Measurements from ENCODE around the gene DNPH1.

Gene DNPH1

DNA sequence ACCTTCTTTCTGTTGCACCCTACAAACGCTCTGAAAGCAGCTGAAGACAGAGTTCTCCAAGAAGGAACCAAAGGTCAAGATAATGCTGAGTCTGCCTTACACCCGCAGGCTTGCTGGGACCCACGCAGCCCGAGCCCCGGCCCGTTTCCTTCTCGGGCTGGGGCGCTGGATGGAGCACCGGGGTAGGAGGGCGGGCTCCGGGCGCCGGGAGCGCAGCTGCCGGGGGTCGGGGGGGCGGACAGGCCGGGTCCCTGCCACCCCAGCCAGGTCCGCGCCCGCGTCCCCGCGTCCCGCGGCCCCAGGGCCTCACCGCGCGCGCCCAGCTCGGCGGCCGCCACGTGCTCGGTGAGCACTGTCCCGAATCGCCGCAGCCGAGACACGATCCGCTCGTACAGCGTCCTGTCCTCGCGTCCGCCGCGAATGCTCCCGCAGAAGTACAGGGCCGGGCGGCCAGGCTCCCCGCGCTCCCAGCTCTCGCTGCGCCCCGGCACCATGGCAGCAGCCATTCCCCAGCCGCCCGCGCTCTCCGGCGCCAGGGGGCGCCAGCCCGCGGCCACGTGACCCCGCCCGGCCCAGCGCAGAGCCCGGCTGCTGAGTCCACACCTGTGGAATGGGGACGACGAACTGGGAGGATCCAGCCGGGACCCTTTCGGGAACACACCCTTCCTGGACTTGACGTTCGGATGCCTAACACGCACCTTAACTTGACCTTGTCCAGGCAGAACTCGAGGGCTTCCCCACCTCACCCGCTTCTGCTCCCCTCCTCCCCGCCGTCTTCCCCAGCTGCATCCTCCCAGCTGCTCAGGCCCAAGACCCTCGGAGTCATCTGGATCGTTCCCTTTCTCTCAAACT lies at the start of gene DNPH1:
Gene DNPH1 (minus strand): TSS at position 531 of the 852 bp plus-strand sequence. CDS start 25 bp downstream, at position 506.
- Mint-ChIP-seq H3K36me3 (peaks cover 21% of the 10 kb centered on the region), H3K4me1 (peaks cover 30% of the 10 kb centered on the region), H3K27ac (peak within 1 kb of the TSS; percentile 93), H3K4me3 (peak within 1 kb of the TSS; percentile 87), H3K9me3 (no peaks in the 10 kb centered on the region)
- ATAC-seq (peak; percentile 89), DNase-seq (ENCODE audit: low spot score in 2 of 2) (peak; percentile 87 to 92)

DNA sequence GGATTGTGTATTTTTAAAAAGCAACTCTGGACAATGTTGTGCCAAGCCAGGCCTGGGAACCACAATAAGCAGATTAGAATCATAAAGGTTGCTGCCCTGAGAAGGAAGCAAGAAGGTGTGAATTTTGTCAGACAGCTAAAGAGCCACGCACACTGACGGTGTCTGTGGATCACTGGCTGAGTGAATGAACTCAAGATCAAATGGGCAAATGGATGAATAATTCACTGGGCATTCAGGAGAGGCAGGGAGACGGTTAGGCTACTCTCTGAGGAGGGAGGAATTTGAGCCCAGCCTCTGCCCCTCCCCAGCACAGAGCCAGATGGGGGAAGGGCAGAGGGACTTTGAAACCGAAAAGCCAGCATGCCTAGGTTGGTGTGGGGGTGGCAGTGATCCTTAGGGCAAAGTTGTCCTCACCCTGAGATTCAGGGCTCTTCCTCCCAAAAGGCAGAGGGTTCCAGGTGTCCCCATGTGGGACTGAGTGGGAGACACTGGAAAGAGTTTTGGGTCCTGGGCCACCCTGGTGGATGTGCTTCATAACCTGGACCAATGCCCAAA lies 49.3 kb upstream of the DNPH1 start:
- H3K4me3 Mint-ChIP-seq = no peak overlapping the region
- H3K9me3 Mint-ChIP-seq = no peaks in the 10 kb centered on the region
- H3K36me3 Mint-ChIP-seq = no peaks in the 10 kb centered on the region
- DNase-seq (ENCODE audit: low spot score in 2 of 2) = no peak
- no peak for ATAC-seq
- H3K27ac Mint-ChIP-seq = peak overlapping the region; percentile 36
- peaks cover 26% of the 10 kb centered on the region for H3K4me1 Mint-ChIP-seq

DNA sequence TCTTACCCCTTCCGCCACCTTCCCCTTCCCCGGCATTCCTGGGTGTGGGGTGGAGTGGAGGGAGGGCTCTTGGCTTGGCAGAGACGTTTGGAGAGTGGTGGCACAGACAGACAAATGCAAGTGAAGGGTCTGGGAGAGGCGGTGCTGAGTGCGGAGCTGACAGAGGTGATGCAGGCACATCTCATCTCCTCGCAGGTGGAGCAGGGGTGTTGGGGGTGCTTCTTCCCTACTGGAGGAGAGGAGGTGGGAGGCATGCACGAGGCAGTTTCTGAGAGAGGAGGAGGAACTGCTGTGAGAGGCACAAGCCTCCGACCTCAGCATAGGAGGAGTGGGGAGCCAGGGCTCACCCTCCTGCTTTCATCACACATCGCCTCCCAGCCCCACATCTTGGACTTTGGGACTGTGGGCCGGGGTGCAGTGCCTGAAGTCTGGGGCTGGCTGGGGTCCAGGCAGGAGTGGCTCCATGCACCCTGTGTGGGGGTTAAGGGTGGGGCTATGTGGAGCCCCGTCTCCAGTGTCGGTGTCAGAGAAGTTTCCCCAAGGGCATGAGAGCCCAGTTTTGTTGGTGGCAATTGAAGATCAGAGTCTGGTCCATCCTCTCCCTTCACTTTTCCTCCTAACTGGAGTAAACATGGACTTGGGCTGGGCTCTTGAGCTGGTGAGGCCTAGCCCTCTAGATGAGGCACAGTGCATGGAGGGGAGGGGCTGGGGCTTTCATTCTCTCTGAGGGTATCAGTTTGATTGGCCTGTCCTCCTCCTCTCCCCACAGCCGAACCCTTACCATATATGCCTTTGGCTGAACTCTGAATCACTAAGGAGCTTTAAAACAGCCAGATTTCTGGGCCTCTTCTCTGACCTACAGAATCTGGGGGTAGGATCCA lies 48.6 kb upstream of the DNPH1 start:
- ATAC-seq (peak; percentile 33), DNase-seq (ENCODE audit: low spot score in 2 of 2) (no peak)
- Mint-ChIP-seq H3K4me3 (no peak overlapping the region), H3K27ac (peak overlapping the region; percentile 36), H3K36me3 (no peaks in the 10 kb centered on the region), H3K9me3 (no peaks in the 10 kb centered on the region), H3K4me1 (peaks cover 26% of the 10 kb centered on the region)

DNA sequence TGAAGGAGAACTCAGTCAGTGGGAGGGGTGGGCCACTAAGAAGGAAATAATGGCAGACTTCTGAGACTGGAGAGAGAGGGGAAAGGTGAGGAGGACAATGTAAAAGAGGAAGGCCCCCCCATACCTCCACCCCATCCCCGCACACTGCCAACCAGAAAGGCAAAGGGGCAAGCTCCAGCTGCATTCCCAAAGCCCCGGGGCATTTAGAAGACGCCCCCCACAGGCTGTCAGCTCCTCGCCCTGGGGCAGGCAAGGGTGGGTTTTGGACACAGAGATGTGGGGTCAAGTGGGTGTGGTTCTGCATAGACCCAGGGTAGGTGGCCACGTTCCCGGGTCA lies 48.0 kb upstream of the DNPH1 start:
- ATAC-seq (no peak), DNase-seq (ENCODE audit: low spot score in 2 of 2) (no peak)
- Mint-ChIP-seq H3K4me1 (peaks cover 26% of the 10 kb centered on the region), H3K4me3 (no peak overlapping the region), H3K9me3 (no peaks in the 10 kb centered on the region), H3K27ac (peak overlapping the region; percentile 81), H3K36me3 (no peaks in the 10 kb centered on the region)

DNA sequence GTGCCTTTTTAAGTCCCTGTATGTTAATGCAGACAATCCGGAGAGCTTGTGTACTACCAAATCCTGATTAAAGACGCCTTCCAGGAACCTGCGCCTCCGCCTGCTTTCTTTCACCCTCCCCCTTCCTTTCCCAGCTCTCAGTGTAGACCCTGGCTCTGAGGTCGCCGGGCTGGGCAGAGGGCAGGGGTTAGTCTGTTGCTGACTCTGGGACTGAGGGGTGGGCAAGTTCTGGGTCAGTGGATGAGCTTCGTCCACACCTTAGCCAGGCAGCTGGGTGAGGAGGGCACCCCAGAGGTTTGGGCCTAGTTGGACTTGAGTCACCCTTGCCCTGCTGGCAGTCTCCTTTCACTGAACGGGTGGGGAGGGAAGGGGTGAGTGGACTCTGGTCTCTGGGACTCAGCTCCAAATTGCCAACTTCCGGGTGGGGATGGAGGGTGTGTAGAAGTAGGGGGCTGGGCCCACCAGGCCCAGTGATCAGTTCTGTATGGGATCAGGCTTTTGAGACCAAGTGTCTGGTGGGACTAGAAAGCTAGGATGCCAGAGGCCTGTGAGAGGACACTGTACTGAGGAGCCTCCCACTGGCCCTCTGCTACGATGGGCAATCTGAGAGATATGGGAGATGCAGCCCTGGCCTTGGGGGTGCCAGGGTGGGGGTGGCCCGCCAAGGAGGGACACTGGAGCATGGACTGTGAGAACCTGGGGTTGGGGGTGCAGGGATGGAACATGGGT lies 47.5 kb upstream of the DNPH1 start:
- Mint-ChIP-seq H3K4me3 (peak overlapping the region; percentile 72), H3K36me3 (no peaks in the 10 kb centered on the region)
- ATAC-seq = no peak

GRCh38 chr6:43275801-43276576 lies 46.7 kb upstream of the DNPH1 start:
- H3K9me3 Mint-ChIP-seq = no peaks in the 10 kb centered on the region
- H3K27ac Mint-ChIP-seq = peak overlapping the region; percentile 81
- ATAC-seq (peak; percentile 50), DNase-seq (ENCODE audit: low spot score in 2 of 2) (no peak)
- peak overlapping the region; percentile 72 for H3K4me3 Mint-ChIP-seq
- peaks cover 26% of the 10 kb centered on the region for H3K4me1 Mint-ChIP-seq
- no peaks in the 10 kb centered on the region for H3K36me3 Mint-ChIP-seq

More for the DNA sequence above, 47.5 kb upstream of the DNPH1 start:
- Mint-ChIP-seq H3K27ac (peak overlapping the region; percentile 81), H3K9me3 (no peaks in the 10 kb centered on the region), H3K4me1 (peaks cover 26% of the 10 kb centered on the region)
- DNase-seq (ENCODE audit: low spot score in 2 of 2) = no peak

GRCh38 chr6:43274916-43275597 lies 45.8 kb upstream of the DNPH1 start:
- Mint-ChIP-seq H3K27ac (no peak overlapping the region), H3K9me3 (no peaks in the 10 kb centered on the region), H3K4me1 (peaks cover 30% of the 10 kb centered on the region), H3K36me3 (no peaks in the 10 kb centered on the region), H3K4me3 (peak overlapping the region; percentile 72)
- DNase-seq (ENCODE audit: low spot score in 2 of 2) (peak in 1 of 2 donors; percentile 57), ATAC-seq (peak; percentile 51)

DNA sequence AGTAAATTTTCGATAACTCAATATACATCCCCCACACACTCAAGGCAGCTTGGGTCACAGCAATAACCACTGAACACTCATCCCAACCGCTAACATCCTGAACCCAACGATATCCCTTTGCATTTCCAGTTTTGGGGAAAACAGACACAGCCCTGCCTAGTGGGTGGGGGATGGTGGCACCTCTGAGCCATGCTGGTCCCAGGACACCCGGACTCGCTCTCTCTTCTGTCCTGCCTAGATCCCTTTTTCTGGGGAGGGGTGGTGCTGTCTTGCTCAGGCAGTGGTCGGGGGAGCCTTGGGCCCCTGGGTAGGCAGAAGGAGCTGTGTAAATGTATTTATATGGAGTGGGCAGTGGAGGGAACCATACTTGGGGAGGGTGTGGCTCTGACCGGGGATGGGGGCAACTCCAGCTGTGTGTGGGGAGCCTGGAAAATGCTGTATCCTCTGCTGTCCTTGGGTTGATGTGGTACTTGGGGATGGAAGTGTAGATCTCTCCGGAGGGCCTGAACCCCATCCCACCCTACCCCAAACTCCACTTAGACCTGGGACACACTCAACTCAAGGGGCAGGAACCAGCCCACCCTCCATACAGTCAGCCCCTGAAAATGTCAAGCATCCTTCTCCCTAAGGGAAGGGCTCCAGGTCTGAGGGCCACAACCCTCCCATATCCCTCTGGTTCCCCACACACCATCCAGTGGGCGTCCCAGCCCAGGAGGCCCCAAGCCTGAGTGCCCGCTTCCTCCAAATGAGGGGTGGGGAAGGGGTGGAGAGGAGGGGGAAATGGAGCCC lies 45.0 kb upstream of the DNPH1 start:
- DNase-seq (ENCODE audit: low spot score in 2 of 2) = no peak
- H3K4me3 Mint-ChIP-seq = peak overlapping the region; percentile 72
- no peaks in the 10 kb centered on the region for H3K36me3 Mint-ChIP-seq
- peaks cover 34% of the 10 kb centered on the region for H3K4me1 Mint-ChIP-seq
- H3K27ac Mint-ChIP-seq = no peak overlapping the region
- no peak for ATAC-seq
- H3K9me3 Mint-ChIP-seq = no peaks in the 10 kb centered on the region

GRCh38 chr6:43273707-43274106 lies 44.4 kb upstream of the DNPH1 start:
- peak overlapping the region; percentile 72 for H3K4me3 Mint-ChIP-seq
- H3K27ac Mint-ChIP-seq = no peak overlapping the region
- DNase-seq (ENCODE audit: low spot score in 2 of 2) = no peak
- H3K9me3 Mint-ChIP-seq = no peaks in the 10 kb centered on the region
- no peaks in the 10 kb centered on the region for H3K36me3 Mint-ChIP-seq
- no peak for ATAC-seq
- H3K4me1 Mint-ChIP-seq = peaks cover 39% of the 10 kb centered on the region

- Mint-ChIP-seq H3K27ac (no peak overlapping the region), H3K4me1 (peaks cover 29% of the 10 kb centered on the region)
- no peak for ATAC-seq
Observed at GRCh38 chr6:43271944-43272343, 42.7 kb upstream of the DNPH1 start.

DNA sequence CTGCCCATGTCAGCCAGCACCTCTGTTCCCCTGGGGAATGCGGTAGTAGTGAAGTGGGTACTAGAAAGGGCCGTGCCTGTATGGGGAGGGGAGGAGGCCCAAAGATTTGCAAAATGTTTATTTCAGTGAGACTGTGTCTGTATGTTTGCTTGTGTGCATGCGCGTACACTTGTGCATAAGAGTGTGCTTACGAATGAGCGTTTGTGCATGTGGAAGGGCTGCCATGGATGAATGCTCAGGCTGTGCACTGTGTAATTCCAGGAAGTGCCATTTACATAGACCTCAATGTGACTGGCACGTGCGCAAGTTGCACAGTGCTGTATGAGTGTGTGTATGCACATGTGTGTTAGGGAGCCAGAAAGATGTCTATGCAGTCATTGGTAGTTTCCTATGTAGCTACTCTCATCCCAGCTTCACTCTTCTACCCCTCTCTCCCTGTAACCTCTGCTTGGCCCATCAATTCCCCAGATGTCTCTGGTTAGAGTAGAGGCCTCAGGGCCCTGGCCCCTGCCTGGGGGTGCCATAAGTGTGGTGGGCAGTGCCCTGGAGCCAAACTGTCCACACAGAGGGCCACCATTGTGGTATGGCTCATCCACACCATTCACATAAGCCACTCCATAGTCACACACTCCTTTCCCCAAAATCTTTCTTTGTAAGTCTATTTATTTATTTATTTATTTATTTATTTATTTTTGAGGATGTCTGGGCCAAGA lies 42.0 kb upstream of the DNPH1 start:
- peak; percentile 4 for ATAC-seq
- Mint-ChIP-seq H3K4me3 (no peak overlapping the region), H3K36me3 (no peaks in the 10 kb centered on the region), H3K9me3 (no peaks in the 10 kb centered on the region), H3K4me1 (peaks cover 24% of the 10 kb centered on the region), H3K27ac (no peak overlapping the region)
- DNase-seq (ENCODE audit: low spot score in 2 of 2) = no peak

More at GRCh38 chr6:43271944-43272343, 42.7 kb upstream of the DNPH1 start:
- DNase-seq (ENCODE audit: low spot score in 2 of 2) = no peak
- Mint-ChIP-seq H3K36me3 (no peaks in the 10 kb centered on the region), H3K4me3 (no peak overlapping the region), H3K9me3 (no peaks in the 10 kb centered on the region)

- Mint-ChIP-seq H3K4me3 (peak overlapping the region; percentile 65), H3K9me3 (no peaks in the 10 kb centered on the region), H3K4me1 (peaks cover 19% of the 10 kb centered on the region), H3K27ac (no peak overlapping the region), H3K36me3 (no peaks in the 10 kb centered on the region)
- ATAC-seq (peak; percentile 63), DNase-seq (ENCODE audit: low spot score in 2 of 2) (peak in 1 of 2 donors; percentile 70)
Observed at GRCh38 chr6:43269273-43270007, 40.2 kb upstream of the DNPH1 start.
